NCI-H345 treated with DMSO at 0.1 percent for 48 hours (cell line): ENCODE results near the gene FOXD3.
A peak's percentile ranks its signal among the peaks of the same experiment; 100 is the strongest.

Source experiments
- DNase-seq: peaks from one replicate; lab custom pipeline; 2025; ENCODE audit not compliant: unreplicated experiment; lab: John Stamatoyannopoulos, UW

The FOXD3 gene

DNA sequence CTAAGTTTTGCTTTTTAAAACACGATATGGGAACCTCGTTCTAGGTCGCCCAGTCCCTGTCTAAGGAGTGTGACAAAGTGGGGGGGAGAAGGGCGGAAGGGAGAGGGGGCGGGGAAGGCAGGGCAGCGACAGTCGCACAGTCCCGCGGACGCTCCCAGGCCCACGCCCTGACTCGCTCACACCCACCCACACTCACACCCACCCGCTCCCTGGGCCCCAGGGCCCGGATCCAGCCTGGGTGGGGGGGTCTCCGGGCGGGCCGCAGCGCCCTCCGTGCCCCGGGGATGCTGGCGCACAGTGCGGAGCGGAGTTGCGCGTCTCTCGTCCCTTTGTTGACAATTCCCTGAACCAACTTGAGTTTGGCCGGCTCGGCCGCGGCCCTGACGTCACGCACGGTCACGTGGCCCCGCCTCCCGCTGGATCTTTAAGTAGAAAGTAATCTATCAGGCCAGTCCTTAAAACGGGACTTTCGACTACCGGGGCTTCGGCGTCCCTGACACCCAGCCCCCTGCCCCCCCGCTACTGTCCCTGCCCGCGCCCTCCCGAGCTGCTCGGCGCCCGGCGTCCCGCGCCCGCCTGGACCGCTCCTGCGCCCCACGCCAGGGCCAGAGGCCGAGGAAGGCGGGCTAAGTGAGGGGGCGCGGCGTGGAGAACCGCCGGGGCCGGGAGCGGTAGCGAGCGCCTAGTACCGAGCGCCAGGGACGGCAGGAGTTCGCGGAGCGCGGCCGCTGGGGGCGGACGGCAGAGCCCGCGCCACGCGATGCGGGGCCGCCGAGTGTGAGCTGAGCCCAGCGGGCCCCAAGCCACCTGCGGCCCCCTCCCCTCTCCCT lies at the start of gene FOXD3:
FOXD3 (plus strand) TSS at position 454 of the 830 bp plus-strand sequence. CDS start 492 bp downstream, outside the sequence.
- DNase-seq = peak; percentile 58

DNA sequence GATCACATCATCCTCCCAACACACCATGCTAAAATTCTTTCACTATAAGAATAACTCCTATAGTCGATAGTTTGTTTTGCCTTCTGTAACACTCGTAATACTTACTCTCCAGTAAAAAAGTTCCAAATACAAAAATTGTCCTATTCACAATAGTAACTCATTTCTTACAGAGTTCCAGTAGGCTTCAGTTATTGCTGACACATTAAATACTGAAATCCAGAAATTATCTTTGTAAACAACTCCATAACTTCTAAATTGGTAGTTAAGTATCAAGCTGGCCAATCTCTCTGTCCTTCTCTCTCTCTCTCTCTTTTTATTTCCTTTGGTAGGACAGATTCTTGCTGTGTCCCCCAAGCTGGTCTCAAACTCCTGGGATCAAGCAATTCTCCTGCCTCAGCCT lies 49.6 kb upstream of the FOXD3 start:
- DNase-seq = no peak

GRCh38 chr1:63274371-63274770 lies 48.0 kb upstream of the FOXD3 start:
- DNase-seq = no peak

DNA sequence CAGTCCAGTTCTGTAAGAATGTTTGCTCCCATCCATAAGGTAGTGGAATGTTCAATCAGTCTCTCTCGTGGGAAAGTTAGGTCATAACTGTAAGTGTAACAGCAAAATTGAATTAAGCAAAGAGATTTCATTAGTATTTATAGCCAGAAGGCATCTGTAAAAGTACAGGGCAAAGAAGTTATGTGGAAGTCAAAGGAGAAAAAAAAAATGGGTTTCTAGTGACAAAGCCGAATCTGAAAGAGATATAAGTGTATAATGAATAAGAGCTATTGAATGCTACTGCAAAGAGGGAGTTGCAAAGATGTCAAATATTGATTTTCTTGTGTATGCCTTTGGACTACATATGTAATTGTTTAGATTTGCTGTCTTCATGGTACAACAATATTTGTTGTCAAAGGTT lies 47.4 kb upstream of the FOXD3 start:
- DNase-seq = no peak

GRCh38 chr1:63276624-63277023 lies 45.7 kb upstream of the FOXD3 start:
- DNase-seq = no peak

GRCh38 chr1:63277195-63278192 lies 44.9 kb upstream of the FOXD3 start:
- no peak for DNase-seq

- DNase-seq = no peak
These were observed 40.6 kb upstream of the FOXD3 start for GRCh38 chr1:63281753-63282152.

DNA sequence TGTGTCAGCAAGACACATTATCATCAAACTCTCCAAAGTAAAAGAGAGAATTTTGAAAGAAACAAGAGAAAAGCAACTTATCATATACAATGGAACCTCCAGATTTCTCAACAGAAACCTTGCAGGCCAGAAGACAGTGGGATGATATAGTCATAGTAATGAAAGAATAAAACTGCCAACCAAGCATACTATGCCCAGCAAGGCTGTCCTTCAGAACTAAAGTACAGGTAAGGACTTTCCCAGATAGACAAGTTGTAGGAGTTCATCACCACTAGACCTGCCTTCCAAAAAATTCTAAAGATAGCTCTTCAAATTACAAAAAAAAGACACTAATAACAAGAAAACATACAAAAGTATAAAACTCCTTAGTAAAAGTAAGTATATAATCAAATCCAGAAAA lies 33.2 kb upstream of the FOXD3 start:
- no peak for DNase-seq

DNA sequence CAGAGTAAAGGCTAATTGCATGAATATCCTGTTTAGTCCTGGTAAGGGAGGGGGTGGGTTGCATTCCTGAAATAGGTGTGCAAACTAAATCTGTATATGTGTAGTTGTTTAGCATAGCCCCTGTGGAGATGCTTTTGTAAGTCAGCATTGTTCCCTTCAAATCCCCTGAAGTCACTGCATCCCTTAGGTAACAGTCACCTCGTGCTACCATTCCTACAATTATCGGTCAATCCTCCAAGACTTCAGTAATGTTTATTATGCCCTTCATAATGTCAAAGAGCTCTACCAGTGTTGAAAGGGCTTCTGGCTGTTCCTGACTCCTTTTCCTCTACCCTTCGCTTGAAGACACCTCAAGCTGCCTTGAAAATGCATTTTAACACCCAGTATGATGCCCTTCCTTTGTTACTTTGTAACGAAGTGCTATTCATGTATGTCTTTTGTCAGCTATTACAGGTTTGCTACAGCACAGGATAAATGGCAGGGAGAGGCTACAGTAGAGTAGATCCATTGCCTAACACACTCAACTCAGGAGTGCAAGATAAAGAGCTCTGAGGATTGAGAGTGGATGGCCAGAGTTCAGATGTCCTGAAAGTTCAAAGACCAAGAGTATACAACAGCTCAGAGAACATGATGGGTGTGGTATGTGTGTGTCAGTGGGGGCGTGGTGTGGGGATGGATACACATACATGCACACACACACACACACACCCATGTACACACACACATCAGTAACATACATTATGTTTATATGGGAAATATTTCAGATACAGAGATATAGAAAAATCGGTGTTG lies 27.4 kb upstream of the FOXD3 start:
- DNase-seq = no peak

GRCh38 chr1:63304410-63304809 lies 18.0 kb upstream of the FOXD3 start:
- DNase-seq = no peak

DNA sequence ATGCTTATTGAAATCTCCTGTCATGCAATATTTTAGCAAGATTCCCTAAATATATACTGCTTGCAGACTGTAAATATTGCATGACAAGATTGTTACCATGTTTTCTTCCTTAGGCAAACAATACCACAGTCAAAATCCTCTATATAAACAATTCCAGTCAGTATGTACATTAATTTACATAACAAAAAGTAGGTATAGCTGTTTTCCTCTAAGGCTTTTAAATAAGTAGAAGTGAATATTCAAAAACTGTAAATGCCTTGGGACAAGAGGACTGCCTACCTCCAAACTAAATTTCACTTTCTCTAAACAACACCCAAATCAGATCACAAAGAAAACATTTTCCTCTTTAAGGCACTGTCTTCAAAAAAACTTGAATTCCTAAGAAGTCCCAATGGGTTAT lies 17.3 kb upstream of the FOXD3 start:
- no peak for DNase-seq

DNA sequence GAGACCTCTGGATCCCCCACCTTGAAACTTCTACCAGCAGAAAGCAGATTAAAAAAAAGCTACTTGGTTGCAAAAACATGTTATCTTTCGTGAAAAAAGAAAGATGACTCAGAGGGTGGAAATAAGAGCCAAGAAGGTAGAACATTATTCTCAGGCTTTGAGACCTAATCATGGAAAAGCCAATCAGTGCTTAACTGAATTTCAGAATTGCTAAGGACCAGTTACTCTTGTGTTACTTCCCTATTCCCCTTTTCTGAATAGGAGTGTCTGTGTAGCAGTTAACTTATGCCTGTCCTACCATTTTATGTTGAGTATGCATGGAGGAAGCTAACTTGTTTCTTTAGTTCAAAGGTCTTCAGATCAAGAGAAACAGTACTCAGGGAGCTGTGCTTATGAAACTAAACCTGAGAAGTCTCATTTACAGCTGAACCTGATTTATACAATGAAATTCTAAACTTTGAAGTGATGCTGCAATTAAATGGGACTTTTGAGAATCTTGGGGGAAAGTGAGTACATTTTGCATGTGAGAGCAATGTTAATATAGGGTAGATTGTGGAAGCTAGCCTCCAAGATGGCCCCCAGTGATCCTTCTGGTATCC lies 15.1 kb upstream of the FOXD3 start:
- no peak for DNase-seq

- no peak for DNase-seq
These were observed 5.8 kb upstream of the FOXD3 start for GRCh38 chr1:63316598-63316983.

- DNase-seq = peak; percentile 83
These were observed 5.2 kb upstream of the FOXD3 start for GRCh38 chr1:63316984-63317816.

- DNase-seq = no peak
These were observed 4.6 kb upstream of the FOXD3 start for GRCh38 chr1:63317817-63318152.

DNA sequence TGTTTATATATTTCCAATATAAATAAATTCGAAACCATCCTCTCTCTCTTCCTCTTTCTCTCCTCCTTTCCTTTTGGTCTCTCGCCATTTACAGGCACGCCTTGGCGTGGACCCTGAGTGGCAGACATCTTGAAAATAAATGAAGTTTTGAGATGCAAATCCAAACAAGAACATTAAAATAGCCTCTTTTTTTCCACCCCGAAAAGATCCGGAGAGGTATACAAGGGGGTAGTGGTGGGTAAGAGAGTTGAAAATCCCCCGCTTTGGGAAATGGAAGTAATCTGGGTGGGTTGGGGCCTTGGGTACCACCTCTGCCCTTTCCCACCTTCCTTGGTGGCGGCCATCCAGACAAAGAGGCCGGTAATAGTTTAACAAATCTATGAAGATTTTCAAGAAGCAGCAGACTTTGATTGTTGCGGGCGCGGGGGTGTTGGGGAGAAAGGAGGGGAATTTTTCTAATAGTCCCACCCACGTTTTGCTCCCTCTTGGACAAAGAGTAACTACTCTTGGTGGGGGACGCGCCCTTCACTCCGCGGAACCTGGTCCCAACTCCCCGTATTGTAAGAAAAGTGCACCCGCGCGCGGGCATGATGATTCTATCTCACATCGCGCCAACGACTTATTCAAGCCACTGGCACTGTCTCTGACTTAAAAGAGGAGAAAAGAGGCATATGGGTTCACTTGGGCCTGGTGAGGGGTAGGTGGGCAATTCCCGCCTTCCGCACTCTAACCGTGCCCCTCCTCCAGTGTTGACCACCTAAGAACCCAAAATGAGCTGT lies 4.0 kb upstream of the FOXD3 start:
- DNase-seq = no peak

- DNase-seq = no peak
These were observed 3.0 kb upstream of the FOXD3 start for GRCh38 chr1:63319046-63320021.
